Stimulated activated CD4-positive, alpha-beta T cell treated with anti-CD3 and anti-CD28 coated beads, TNF-alpha, amount 100 ng/mL, for 24 hours (primary cell): ENCODE results near the gene KLHL5.
"Not testable (repeated sequence)": the region's sequence is repeated elsewhere in the genome, so short reads cannot be mapped to it uniquely, and the experiment has no call there.

Experiments used
- DNase-seq, 3 experiments: peaks; one replicate each; pipeline ENCODE4 v3.0.0-alpha.2; 2020; ENCODE audit warnings: low read depth in 3 of 3

The KLHL5 gene

DNA sequence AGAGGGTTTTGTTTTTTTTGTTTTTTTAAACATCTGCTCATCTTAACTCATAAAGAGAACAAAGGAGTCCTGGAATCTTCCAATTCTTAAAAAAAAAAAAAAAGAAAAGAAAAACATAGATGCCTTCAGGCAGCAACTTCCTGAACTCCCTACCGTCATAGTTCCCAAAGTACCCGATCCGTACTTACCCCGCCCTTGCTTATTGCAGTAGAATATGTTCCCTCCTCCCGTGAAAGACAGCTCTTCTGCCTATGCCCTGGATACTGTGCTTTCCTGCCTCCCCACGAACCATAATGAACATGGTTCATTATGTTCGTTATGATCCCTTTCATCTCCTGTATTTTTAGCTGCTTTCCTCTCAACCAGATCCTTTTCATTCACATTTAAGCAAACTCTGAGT is 40.3 kb downstream of the KLHL5 start:
- DNase-seq = no peak

DNA sequence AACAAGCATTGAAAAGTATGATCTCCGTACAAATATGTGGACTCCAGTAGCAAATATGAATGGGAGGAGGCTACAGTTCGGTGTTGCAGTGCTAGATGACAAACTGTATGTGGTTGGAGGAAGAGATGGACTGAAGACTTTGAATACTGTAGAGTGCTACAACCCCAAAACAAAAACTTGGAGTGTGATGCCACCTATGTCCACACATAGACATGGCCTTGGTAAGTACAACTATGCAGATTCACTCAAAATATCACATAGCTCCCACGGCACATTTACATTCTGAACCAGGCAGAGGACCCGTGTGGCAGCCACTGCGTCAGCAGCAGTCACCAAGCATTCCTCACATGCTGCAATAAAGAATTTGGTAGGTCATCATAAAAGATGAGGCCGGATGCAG is 41.3 kb downstream of the KLHL5 start:
- no peak for DNase-seq

DNA sequence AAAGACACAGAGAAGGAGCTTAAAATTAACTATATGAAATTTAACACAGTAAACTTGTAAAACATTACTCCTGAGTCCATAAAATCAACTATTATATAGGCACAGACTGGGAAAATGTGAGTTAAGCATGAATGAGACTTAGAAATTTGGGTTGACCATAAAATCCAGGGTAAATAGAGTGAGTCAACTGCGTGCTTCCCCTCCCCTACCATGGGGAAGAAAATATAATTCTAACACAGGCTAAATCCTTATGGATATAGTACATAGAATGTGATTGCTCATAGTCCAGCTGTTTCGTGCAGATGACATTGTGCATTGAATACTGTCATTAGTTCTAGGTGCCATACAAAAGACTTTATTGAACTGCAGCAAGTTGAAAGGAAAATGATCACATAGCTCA is 42.2 kb downstream of the KLHL5 start:
- no peak for DNase-seq

DNA sequence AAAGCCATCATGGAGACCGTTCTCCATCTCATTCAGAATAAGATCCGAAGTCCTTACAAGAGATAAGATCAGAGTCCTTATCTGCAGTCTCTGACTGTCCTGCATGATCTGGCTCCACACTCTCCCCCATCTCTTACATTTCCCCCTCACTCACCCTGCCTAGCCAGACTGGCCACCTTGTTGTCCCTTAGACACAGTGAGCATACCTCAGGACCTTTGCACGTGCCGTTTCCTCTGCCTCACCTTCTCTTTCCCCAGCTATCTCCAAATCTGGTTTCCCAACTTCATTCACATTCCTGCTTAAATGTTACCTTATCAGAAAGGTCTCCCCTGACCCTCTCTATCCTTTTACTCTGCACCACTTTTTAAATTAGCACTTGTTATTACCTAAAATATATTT is 44.0 kb downstream of the KLHL5 start:
- no peak for DNase-seq

DNA sequence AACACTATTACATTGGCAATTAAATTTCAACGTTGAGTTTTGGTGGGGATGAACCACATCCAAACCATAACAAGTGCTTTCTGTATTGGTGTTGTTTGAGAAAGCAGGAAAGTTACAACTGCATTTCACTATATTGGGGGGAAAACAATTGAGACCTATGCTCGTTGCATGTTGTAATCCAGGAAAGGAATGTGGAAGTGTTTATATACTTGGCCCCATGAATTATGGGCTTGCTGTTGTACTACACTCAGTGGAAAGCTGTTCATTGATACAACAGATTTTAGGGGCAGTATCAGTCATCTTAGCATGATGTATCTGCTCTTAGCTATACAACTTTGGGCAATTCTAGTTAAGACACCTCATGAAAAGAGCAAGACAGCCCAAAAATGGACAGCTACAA is 52.4 kb downstream of the KLHL5 start:
- no peak for DNase-seq

DNA sequence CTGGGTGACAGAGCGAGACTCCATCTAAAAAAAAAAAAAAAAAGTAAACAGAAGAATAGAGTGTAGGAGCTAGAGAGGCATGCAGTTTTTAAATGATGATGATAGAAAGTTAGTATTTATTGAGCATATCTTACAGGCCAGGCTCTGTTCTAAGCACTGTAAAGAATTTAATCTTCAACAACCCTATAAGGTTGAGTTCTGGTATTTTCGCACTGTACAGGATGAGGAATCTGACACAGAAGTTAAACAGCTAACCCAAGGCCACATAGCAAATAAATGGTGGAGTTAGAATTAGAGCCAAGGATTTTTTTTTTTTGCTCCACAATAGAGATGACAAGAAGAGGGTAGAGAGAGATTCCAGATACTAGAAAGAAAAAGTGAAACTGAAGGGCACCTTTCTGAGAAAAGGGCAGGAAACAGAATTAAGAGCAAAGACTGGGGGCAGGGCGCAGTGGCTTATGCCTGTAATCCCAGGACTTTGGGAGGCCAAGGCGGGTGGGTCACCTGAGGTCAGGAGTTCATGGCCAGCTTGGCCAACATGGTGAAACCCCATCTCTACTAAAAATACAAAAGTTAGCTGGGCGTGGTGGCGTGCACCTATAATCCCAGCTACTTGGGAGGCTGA is 56.1 kb downstream of the KLHL5 start:
- peak in 1 of 3 experiments; percentile 10 for DNase-seq

DNA sequence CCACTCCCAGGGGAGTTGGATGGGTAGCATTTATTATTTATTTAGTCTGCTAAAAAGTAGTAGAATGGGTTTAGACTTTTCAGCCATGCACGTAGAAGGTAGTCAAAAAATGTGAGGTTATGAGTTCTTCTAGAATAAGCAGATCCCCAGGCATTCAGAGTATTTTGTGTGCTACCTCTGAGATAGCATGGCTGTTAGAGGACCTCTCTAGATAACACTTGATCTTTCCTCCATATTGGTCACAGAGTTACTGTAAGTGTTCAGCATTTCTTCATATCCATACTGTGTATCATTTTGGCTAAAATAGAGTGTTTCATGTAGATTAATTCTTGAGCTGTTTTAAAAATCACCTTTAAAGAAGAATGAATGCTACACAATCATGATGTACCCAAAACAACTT is 58.4 kb downstream of the KLHL5 start:
- no peak for DNase-seq

DNA sequence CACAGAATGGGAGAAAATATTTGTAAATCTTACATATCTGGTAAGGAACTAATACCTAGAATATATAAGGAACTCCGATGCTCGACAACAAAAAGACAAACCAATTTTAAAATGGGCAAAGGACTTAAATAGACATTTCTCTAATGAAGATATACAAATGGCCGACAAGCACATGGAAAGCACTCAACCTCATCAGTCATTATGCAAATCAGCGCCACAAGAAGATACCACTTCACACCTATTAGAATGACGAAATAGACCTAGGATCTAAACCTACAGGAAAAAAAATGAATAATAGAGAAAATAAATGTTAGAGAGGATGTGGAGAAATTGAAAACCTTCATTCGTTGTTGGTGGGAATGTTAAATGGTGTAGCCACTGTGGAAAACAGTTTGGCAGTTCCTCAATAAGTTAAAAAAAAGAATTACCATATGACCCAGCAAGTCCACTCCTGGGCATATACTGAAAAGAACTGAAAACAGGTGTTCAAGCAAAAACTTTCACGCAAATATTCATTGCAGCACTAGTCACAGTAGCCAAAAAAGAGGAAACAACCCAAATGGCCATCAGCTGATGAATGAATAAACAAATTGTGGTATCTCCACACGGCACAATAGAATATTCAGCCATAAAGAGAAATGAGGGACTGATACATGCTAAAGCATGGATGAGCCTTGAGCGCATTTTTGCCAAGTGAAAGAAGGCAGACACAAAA is 63.0 kb downstream of the KLHL5 start:
- DNase-seq = no peak

DNA sequence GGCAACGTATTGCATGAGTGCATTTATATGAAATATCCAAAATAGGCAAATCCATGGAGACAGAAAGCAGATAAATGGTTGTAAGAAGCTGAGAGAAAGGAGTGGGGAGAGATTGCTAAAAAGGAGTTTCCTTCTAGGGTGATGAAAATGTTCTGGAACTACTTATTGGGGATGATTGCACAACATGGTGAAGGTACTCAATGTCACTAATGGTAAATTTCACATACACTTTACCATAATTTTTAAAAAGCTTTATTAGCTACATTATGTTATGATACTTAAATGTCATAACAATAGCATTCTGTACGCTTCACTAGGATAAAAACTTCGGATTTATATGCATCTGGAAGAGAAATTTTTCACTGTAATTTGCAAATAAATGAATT is 63.6 kb downstream of the KLHL5 start:
- no peak for DNase-seq

DNA sequence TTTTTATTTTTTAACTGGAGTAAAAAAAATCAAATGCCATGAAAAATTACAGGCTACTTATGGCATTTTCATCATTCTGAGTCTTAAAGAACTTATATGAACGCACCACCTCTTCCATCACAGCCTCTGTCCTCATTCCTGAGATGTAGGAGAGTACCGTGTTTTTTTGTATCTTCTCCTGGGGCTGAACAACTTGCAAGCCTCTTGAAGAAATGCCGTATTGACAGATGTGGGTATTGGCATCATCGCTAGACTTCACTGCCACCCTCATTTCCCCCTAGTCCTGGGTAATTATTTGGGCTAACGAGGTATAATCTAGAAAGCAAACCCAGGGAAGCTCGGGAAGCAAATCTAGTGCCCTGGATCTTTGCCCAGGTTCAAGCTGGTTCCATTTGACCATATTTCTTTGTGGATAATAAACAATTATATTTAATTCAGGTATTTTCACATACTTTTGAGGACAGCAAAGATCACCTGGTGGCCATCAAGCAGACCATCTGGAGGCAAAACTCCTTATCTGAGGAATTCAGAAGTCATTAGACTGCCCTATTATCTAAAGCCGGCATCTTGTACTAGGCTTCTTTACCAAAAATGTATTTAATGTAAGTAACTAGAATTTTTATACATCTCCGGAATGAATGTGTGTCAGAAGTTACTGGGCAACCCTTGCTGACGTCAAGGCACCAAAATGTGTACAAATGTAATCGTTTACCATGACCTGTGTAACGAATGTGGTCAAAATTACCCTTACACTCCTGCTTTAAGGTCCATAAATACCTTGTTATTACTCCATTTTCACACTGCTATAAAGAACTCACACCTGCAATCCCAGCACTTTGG is 64.4 kb downstream of the KLHL5 start:
- no peak for DNase-seq

DNA sequence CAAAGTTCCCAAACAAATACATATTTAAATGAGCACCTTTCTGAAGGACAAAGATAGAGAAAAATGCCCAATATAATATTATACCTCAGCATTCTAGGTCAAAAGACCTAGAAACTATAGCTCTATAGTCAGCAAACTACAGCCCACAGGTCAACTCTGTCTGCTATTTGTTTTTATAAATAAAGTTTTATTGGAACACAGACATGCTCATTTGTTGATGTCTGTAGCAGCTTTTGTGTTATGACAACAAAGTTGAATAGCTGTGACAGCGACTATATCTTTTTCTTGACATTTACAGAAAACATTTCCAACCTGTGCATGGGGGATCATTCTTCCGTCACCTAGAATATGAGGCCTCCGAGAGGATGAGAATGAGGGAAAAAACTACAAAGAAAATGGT is 71.6 kb downstream of the KLHL5 start:
- DNase-seq = no peak

DNA sequence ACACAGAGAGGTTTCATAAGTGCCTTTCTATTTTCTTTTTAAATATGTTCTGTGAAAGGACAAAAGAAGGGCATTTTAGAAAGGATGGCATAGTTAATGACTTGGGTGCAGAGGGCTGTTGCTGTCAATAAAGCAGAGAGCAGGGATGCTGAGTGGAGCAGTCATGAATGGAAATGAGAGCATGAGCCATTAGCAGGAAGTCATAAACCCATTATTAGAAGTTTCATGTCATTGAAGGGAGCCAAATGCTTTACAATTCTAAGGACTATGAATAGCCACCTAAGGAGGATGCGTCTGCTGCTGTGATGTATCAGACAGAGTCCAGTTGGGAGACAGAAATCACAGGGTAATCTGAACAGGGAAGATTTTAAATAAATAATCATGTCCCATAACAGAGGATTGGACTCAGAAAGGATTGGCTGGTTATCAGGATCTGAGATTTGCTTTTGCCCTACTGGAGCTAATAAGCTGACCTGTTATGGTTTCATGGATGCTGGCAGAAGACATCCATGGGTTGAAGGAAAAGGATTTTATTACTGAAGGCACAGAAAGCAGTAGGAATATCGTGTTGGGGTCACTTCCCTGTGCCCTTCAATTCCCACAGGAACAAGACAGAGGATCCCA is 72.8 kb downstream of the KLHL5 start:
- no peak for DNase-seq

DNA sequence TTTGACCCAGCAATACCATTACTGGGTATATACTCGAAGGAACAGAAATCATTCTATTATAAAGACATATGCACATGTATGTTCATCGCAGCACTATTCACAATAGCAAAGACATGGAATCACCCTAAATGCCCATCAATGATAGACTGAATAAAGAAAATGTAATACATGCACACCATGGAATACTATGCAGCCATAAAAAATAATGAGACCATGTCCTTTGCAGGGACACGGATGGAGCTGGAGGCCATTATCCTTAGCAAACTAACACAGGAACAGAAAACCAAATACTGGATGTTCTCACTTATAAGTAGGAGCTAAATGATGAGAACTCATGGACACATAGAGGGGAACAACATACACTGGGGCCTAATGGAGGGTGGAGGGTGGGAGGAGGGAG is 76.2 kb downstream of the KLHL5 start:
- DNase-seq = not testable (repeated sequence)

DNA sequence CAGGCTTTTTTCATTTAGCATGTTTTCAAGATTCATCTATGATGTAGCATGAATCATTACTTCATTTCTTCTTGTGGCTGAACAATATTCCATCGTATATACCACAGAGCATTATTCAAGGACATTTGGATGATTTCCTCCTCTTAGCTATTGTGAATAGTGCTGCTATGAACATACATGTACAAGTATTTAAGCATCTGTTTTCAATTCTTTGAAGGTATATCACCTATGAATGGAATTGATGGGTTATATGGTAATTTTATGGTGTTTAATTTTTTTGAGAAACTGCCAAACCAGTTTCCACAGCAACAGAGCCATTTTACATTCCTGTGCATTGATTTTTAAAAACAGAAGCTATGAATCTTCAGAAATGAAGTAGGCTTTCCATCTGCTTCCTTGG is 84.2 kb downstream of the KLHL5 start:
- DNase-seq = no peak

DNA sequence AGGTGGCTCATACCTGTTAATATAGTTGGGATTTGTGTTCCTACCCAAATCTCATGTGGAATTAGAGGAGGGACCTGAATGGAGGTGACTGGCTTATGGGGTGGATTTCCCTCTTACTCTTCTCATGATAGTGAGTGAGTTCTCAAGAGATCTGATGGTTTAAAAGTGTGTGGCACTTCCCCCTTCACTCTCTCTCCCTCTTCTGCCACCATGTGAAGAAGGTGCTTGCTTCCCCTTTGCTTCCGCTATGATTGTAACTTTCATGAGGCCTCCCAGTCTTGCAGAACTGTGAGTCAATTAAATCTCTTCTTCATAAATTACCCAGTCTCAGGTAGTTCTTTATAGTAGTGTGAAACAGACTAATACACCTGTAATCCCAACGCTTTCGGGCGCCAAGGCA is 92.0 kb downstream of the KLHL5 start:
- no peak for DNase-seq

DNA sequence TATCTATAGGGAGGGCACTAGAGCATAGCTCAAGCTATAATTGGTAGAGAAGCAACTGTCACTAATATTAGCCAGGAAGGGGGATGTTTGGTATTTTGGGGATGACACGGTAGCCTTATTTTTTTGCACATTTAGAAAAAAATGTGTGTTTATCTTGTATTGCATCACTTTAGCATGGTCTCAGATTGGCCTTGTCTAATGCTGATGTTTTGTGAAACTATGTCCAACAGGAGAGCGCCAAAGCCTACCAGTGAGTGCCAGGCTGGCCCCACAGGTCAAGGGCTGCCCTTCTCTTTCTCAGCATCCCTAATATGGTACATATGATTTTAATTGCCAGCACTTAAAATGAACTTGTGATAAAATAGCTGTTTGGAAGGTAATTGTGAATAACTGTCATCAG is 95.5 kb downstream of the KLHL5 start:
- no peak for DNase-seq

DNA sequence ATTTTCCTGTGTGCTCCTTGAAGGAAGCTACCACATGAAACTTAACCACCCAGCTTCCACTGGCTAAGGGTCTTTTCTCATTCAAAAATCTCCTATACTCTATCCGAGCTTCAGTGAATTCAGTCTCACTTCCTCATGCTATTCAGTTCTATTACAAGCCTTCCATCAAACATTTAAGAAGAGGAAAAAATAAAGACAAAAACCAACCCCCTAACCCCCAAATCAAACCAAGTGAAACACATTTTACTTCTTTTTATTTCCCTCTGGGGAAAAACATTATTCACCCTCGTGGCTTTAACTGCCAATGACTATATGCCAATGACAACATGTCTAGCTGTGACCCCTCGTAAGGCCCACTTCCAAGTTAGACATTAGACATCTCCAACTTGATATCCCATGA is 104.1 kb downstream of the KLHL5 start:
- DNase-seq = no peak

DNA sequence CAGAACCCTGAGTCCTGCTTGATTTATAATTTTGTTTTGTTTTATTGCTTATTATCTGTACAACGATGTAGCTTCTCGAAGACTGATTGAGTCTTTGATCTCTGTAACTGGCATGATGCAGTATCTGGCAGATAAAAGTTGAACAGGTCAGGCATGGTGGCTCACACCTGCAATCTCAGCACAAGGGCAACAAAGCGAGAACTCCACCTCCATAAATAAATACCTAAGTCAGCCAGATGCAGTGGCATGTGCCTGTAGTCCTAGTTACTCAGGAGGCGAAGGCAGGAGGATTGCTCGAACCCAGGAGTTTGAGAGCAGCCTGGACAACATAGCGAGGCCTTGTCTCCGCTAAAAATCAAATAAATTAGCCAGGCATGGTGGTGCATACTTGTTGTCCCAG is 104.6 kb downstream of the KLHL5 start:
- DNase-seq = no peak

DNA sequence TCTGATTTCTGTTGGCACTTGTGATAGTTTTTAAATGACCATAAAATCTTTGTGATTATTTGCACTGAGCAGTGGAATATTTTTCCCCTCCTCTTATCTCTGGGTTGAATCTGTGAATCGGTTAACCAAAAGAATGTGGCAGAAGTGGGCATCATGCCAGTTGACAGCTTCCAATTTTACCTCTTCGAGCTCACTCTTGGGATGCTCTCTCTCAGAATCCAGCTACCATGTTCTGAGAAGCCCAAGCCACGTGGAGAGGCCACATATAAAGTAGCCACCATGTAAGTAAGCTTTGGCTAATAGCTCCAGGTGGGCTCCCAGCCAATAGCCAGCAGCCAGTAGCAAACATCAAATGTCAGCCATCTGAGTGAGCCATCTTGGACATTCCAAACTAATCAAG is 107.4 kb downstream of the KLHL5 start:
- DNase-seq = no peak

DNA sequence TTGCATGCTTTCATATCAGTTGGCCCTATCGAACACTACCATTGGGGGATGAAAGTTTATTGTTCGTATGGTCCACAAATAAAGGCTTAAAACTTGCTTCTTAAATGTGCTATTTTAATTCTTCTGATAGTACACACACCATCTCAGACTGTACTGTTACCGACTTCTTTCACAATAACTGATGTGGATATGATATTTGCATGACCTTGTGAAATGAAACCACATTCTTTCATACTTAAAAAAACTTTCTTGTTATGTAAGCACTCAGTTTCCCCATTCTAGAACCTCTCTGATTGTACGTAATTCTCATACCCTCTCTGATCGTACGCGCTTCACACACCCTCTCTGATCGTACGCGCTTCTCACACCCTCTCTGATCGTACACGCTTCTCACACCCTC is 108.3 kb downstream of the KLHL5 start:
- no peak for DNase-seq
